ENCODE measurements around the gene CETP.

The CETP gene

DNA sequence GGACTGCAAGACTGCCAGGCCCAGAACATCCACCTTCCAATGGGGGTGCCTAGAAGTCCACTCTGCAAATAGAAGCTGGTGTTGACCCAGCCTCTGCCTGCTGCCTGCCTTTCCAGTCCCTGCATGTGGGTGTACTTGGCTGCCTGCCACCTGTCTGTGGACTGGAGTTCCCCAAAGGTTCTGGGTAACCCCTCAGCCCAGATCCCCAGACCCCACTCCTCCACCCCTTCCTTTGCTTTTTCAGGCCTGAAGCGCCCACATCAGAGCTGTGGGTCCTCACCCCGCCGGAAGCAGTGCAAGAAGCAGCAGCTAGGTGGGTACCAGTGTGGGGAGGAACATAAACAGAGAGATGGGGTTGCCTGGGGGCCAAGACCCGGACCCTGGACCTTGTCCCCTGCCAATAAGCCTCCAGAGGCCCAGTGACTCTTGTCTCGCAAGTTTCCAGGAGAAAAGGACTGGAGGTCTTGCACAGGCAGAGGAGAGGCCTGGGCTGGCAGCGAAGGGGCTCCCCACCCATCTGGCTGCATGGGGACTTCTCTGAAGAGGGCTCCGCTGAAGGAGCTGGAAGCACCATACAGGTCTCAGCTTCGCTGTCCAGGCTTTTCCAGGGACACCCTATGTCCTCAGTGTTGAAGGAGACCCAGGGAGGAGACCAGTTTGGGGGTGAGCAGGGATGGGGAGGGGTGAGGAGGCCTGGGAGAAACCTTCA, 61.9 kb downstream of the CETP start:
- no peak for DNase-seq (ENCODE audit: low read depth)

DNA sequence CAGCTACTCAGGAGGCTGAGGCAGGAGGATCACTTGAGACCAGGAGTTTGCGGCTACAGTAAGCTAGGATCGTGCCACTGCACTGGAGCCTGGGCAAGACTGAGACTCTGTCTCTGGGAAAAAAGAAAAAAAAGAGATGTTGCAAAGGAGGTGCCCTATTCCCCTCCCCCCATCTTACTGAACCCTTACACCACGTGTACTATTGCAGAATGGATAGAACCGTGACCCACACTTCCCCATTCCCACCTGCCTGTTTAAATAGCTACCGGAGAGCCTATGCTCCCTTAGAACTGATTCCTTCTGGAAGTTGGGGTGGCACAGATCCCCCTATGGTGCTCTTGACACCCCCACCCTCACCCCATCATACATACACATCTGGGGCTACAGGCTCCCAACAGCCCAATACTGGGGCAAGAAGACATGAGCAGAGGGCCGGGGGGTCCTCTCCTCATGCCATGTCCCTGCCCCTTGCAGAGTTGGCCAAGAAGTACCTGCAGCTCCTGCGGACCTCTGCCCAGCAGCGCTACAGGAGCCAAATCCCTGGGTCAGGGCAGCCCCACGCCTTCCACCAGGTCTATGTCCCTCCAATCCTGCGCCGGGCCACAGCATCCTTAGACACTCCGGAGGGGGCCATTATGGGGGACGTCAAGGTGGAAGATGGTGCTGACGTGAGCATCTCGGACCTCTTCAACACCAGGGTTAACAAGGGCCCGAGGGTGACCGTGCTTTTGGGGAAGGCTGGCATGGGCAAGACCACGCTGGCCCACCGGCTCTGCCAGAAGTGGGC, 63.3 kb downstream of the CETP start:
- DNase-seq (ENCODE audit: low read depth): no peak

DNA sequence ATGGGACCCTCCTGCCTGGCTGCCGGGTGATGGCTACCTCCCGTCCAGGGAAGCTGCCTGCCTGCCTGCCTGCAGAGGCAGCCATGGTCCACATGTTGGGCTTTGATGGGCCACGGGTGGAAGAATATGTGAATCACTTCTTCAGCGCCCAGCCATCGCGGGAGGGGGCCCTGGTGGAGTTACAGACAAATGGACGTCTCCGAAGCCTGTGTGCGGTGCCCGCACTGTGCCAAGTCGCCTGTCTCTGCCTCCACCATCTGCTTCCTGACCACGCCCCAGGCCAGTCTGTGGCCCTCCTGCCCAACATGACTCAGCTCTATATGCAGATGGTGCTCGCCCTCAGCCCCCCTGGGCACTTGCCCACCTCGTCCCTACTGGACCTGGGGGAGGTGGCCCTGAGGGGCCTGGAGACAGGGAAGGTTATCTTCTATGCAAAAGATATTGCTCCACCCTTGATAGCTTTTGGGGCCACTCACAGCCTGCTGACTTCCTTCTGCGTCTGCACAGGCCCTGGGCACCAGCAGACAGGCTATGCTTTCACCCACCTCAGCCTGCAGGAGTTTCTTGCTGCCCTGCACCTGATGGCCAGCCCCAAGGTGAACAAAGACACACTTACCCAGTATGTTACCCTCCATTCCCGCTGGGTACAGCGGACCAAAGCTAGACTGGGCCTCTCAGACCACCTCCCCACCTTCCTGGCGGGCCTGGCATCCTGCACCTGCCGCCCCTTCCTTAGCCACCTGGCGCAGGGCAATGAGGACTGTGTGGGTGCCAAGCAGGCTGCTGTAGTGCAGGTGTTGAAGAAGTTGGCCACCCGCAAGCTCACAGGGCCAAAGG, 64.4 kb downstream of the CETP start:
- DNase-seq (ENCODE audit: low read depth): no peak

DNA sequence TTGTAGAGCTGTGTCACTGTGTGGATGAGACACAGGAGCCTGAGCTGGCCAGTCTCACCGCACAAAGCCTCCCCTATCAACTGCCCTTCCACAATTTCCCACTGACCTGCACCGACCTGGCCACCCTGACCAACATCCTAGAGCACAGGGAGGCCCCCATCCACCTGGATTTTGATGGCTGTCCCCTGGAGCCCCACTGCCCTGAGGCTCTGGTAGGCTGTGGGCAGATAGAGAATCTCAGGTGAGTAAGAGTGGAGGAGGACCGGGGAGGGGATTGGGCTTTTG, 65.0 kb downstream of the CETP start:
- DNase-seq (ENCODE audit: low read depth): no peak

DNA sequence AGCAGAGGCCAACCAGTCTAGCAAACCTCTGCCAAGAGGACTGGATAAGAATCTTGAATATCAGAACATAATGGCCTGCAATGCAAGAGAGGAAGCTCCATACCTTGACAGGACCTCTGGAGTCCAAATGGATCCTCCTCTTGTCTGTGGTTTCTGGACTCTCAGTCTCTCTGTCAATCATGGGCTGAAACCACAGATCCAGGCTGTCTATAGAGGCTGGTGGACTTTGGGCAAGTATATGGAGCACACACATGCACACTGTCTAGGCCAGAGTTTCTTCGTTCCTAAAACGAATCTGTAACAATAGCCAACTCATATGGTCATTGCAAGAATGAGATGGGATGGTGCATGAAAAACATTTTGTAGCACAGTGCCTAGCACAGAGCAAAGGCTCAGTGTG, 65.3 kb downstream of the CETP start:
- DNase-seq (ENCODE audit: low read depth): no peak

DNA sequence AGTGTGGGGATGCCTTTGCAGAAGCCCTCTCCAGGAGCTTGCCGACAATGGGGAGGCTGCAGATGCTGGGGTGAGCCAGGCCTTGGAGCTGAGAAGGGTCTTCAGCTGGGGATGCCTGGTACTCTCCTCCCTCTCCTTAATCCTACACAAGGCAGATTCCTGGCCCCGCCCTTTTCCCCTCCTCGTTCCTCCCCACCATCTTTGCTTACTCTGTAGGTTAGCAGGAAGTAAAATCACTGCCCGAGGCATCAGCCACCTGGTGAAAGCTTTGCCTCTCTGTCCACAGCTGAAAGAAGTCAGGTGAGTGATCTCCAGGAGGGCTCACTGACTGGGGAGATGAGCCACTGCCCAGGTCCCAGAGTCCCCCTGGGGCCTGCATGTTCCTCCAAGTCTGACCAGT, 66.3 kb downstream of the CETP start:
- no peak for DNase-seq (ENCODE audit: low read depth)

DNA sequence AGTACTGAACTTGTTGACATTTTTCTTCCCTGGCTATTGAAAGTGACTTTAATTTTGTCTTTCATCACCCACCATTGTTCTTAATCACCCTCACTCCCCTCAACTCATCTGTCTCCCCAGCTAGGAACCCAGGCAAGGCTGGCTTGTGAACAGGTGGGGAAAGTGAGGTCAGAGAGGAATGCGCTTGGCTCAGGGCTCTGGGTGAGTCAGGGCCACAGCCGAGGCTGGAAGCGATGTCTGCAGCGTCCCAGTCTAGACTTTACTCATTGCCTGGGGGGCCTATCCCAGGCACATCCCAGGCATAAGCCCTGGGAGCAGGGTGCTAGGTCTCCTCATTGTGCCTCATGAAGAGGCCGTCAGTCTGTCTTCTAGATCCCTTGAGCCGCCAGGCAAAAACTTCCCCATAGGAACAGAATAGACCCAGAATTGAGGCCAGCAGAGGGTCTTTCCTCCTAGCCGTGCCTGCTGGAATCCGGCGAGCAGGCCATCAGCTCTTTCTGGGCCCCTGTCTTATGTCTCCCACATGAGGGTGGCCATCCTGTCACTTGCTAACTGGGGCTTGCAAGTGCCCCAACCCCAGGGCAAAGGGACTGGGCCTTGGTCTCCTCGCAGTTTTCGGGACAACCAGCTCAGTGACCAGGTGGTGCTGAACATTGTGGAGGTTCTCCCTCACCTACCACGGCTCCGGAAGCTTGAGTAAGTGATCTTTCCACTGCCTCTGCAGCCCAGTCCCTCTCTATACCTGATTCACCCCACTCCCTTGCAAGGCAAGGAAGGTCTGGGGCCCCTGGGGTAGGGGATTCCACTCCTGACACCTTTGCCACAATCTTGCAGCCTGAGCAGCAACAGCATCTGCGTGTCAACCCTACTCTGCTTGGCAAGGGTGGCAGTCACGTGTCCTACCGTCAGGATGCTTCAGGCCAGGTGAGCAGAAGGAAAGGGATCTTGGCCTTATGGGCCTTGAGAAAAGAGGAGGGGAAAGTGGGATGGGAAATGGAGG, 67.7 kb downstream of the CETP start:
- no peak for DNase-seq (ENCODE audit: low read depth)

DNA sequence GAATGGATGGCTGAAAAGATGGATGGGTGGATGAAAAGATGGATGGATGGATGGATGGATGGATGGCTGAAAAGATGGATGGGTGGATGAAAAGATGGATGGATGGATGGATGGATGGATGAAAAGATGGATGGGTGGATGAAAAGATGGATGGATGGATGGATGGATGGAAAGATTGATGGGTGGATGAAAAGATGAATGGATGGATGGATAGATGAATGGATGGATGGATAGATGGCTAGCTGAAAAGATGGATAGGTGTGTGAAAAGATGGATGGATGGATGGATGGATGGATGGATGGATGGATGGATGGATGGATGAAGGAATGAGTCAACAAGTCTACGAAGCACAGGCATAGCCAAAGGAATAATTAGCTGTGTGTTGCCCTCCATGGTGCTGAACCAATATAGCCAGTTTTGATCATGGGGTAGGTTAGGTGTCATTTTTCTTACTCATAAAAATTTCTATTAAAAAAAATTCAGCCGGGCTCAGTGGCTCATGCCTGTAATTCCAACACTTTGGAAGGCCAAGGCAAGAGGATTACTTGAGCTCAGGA, 68.7 kb downstream of the CETP start:
- DNase-seq (ENCODE audit: low read depth): no peak

DNA sequence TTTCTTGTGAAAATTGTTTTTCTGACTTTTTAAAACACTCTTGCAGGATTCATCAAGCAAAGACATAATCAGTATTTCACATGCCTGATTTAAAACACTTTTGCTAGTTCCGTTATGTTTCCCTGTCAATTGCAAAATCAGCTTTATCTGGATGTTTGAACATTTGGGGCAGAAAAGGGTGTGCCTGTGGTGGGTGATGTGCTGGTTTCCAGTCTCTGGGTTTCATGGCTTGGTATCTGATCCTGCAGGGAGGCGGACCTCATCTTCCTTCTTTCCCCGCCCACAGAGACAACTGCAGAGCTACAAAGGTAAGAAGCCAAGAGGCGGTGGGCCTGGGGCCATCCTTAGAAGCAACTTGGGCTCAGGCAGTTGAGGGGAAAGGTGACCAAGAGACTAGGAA, 69.4 kb downstream of the CETP start:
- DNase-seq (ENCODE audit: low read depth): no peak

DNA sequence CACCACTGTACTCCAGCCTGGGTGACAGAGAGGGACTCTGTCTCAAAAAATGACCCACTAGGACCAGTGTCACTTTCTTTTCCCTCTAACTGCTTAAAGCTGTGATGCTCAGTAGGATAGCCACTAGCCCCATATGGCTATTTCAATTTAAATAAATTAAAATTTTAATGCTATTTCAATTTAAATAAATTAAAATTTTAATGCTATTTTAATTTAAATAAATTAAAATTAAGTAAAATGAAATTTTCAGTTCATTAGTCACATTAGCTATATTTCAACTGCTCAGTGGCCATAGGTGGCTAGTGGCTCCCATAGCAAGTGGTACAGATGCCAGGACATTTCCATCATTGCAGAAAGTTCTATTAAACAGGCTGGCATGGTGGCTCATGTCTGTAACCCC, 70.6 kb downstream of the CETP start:
- no peak for DNase-seq (ENCODE audit: low read depth)

DNA sequence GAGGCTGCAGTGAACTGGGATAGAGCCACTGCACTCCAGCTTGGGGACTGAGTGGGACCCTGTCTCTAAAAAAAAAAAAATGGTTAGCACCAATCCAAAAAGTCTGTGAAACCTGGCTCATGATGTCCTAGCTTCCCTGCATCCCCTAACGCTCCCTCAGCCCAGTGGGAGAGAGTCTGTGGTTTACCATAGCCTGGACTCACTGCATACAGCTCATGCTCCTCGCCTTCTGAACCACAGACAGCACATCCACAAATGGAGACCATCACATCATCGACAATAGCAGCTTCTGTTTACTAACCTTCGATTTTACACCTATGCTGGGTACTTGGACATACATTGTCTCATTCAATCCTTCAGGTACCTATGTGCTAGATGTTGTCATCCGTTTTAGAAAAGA, 71.2 kb downstream of the CETP start:
- no peak for DNase-seq (ENCODE audit: low read depth)
